Activated CD4-positive, alpha-beta T cell treated with anti-CD3 and anti-CD28 coated beads, Interleukin-2, amount 50 U/mL, for 1 hour (primary cell): ENCODE measurements around the gene ADGRA1.
A peak's percentile ranks its signal among the peaks of the same experiment; 100 is the strongest.
"Not testable (repeated sequence)": the region's sequence is repeated elsewhere in the genome, so short reads cannot be mapped to it uniquely, and the experiment has no call there.

Source experiments
- DNase-seq: peaks from one replicate; pipeline ENCODE4 v3.0.0-alpha.2; 2020

ADGRA1 gene

DNA sequence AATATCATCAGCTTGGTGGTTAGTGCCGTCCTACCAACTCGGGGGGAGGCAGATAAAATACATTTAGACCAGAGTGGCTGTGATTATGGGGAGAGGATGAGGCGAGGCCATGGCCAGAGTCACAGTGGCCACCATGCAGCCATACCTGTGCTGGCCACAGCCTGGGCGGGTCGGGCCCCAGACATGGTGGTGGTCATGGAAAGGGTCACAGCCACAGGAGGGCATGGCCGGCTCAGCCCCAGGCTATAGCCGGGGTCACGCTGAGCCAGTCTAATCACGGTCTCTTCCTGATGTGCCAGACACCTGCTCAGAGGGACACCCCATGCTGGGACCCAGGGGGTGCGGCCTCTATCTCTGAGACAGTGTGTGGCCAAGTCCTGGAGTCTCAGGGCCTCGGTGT, 10.2 kb downstream of the ADGRA1 start:
- no peak for DNase-seq

DNA sequence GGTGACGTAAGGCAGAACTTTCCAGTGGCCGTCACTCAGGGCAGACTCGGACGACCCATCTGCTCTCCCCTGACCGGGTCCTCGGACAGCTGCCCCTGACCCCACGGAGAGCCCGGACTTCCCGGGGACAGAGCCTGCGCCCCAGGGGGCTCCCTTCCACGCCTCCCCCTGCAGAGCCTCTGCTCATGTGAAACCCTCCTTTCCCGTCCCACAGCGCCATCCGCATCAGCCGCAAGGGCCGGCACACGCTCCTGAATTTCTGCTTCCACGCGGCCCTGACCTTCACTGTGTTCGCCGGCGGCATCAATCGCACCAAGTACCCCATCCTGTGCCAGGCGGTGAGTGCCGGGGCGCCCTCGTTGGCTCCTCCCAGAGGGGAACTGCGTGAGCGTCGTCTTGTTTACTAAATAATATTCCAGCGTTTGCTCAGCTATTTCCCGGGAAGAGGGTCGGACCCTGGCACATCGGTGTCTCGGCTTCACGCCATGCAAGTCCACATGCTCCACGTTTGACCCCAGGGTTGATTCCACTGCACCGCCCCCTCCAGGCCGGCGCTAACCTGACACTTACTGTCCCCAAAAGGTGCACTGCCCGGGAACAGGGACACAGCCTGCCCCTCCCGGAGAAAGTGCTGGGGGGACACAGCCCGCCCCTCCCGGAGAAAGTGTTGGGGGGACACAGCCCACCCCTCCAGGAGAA, 10.9 kb downstream of the ADGRA1 start:
- no peak for DNase-seq

DNA sequence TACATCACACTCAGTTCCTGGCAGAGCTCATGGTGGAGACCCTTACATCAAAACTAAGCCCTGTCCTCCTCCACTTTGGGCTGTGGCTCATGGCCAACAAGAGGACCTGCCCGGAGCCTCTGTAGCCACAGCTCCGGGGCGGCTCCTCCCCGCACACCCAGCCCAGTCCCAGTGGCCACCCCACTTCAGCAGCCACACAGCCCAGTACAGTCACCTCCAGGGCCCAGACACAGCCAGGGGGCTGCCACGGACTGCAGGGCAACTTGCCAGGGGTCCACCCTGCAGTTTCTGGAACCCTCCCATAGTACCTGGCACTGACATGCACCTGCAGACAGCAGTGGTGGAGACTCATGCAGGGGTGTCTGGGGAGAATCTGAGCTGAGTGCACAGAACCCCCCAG, 11.8 kb downstream of the ADGRA1 start:
- no peak for DNase-seq

GRCh38 chr10:133100186-133100585, 12.5 kb downstream of the ADGRA1 start:
- DNase-seq, result no peak

GRCh38 chr10:133100706-133101415, 13.1 kb downstream of the ADGRA1 start:
- DNase-seq, result peak; percentile 13

GRCh38 chr10:133101416-133101810, 13.7 kb downstream of the ADGRA1 start:
- no peak for DNase-seq

- no peak for DNase-seq
Measured at GRCh38 chr10:133102415-133103095, 14.8 kb downstream of the ADGRA1 start.

- DNase-seq, result no peak
Measured at GRCh38 chr10:133103311-133103910, 15.7 kb downstream of the ADGRA1 start.

- DNase-seq, result no peak
Measured at GRCh38 chr10:133104068-133104962, 16.6 kb downstream of the ADGRA1 start.

GRCh38 chr10:133104963-133105640, 17.4 kb downstream of the ADGRA1 start:
- DNase-seq, result no peak

GRCh38 chr10:133105686-133106390, 18.1 kb downstream of the ADGRA1 start:
- DNase-seq, result no peak

DNA sequence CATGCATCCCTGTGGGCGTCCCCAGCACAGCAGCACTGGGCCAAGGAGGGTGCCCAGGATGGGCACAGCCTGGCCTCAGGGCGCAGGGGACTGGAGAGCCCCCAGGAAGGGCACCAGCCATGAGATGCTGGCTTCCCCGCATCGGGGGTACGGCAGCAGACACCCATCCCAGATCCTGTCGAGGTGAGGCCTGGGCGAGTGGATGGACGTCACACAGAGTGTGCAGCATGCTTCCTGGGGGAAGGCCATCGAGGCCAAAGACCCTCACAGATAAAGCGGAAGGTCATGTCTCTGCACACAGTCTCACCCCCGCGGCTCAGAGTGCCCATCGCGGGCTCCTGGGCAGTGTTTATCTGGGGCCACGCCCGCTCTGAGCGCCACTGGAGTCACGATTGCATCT, 18.8 kb downstream of the ADGRA1 start:
- DNase-seq, result no peak

GRCh38 chr10:133107442-133107841, 19.7 kb downstream of the ADGRA1 start:
- DNase-seq, result no peak

DNA sequence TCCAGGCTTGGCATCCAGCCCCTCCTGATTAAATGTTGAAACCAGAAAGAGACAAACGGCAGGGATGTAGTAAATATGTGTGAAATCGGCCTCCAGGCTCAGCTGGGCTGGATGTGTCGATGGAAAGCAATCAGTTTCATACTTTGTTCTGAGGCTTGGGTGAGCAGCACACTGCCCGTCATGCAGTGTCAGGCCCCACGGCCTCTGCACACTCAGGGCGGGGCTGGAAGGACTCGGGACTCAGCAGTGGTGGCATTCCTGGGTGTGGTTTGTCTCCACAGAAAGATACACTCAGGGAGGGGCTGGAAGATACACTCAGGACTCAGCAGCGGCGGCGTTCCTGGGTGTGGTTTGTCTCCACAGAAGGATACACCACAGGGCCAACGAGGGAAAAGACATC, 22.0 kb downstream of the ADGRA1 start:
- DNase-seq, result no peak

- no peak for DNase-seq
Measured at GRCh38 chr10:133110133-133110532, 22.4 kb downstream of the ADGRA1 start.

- no peak for DNase-seq
Measured at GRCh38 chr10:133110609-133111275, 23.0 kb downstream of the ADGRA1 start.

GRCh38 chr10:133111640-133112039, 23.9 kb downstream of the ADGRA1 start:
- DNase-seq, result not testable (repeated sequence)

- DNase-seq, result no peak
Measured at GRCh38 chr10:133113146-133113830, 25.6 kb downstream of the ADGRA1 start.

GRCh38 chr10:133113847-133114246, 26.1 kb downstream of the ADGRA1 start:
- no peak for DNase-seq

GRCh38 chr10:133114251-133114650, 26.5 kb downstream of the ADGRA1 start:
- DNase-seq, result no peak
